ENCODE results near the gene PGLYRP3. TPM values are rescaled to one million over a fixed set of nuclear protein-coding genes. Genes with fewer than 3 reads are reported as not detected.

PGLYRP3 gene
- total and polyA plus RNA-seq, 2 of the 8 experiments (the other 6 are each of a cell fraction or from before 2014, with no cell fraction given) = not detected

DNA sequence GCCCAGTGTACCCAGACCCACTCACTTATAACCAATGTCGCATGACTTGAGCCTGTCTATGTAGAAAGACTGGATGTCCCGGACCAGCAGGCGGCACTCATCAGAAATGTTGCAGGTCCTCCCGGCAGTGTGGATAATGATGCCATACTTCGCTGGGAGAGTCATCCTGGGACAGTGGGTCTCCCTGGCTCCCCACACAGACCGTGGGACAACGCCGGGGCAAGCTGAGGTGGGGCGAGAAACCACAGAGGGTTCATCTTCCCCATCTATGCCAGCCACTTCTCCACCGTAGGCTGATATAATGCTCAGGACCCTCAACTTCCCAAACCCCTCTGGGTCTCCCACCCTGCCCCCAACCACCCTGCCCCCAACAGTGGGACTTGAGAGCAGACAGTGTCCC lies 27.6 kb upstream of the PGLYRP3 start:
- Histone ChIP-seq H3K27me3 (replicated peaks in 1 of 4; ENCODE audit: control insufficient read depth in 3 of 4, extremely low read depth in 1 of 4, insufficient read depth in 3 of 4, low read length in 3 of 4) (peaks cover 0 to 2% (median 0%) of the 10 kb centered on the region in 4 experiments; a peak in 1 of 7 replicates), H3K4ac (replicated peaks; ENCODE audit: insufficient read length, low read depth, low read length) (no peak overlapping the region), H3K4me3 (ENCODE audit: extremely low read depth in 1 of 4, insufficient read depth in 2 of 4, low read depth in 3 of 4, low read length in 4 of 4) (no peak overlapping the region), H2BK12ac (ENCODE audit: low read depth, low read length) (no peak overlapping the region), H2BK5ac (ENCODE audit: low read depth, low read length) (no peak overlapping the region), H4K8ac (ENCODE audit: extremely low read depth, insufficient read depth, low read length) (no peak overlapping the region), H3K27ac (ENCODE audit: low read depth, low read length) (no peak overlapping the region), H2BK15ac (ENCODE audit: low read length) (no peak overlapping the region), H3K4me2 (ENCODE audit: insufficient read depth in 1 of 2, low read depth in 2 of 2, low read length in 2 of 2) (no peak overlapping the region), H4K5ac (ENCODE audit: insufficient read length, low read depth, low read length) (no peak overlapping the region), H3K79me2 (ENCODE audit: control insufficient read depth in 1 of 2, insufficient read depth in 2 of 2, low read length in 2 of 2) (no peaks in the 10 kb centered on the region), H2AFZ (ENCODE audit: low read length) (no peak overlapping the region), H3K9ac (replicated peaks in 1 of 4; ENCODE audit: extremely low read depth in 1 of 4, low read depth in 3 of 4, low read length in 3 of 4) (no peak overlapping the region), H2AK5ac (ENCODE audit: low read depth, low read length) (no peak overlapping the region), H3K36me3 (ENCODE audit: control insufficient read depth in 2 of 4, insufficient read depth in 4 of 4, low read length in 3 of 4) (no peaks in the 10 kb centered on the region), H3K56ac (replicated peaks; ENCODE audit: insufficient read length, low read depth, low read length) (no peak overlapping the region), H2BK20ac (ENCODE audit: low read length) (no peak overlapping the region), H3K9me3 (ENCODE audit: insufficient read depth in 2 of 2, low read depth in 1 of 2, low read length in 1 of 2) (peaks cover 4% of the 10 kb centered on the region in 2 experiments; a peak in 2 of 4 replicates), H3K18ac (ENCODE audit: extremely low read depth, low read length) (no peak overlapping the region), H3K14ac (ENCODE audit: insufficient read length) (no peak overlapping the region), H4K20me1 (replicated peaks in 1 of 2; ENCODE audit: control insufficient read depth in 1 of 2, insufficient read depth in 2 of 2, low read length in 2 of 2) (no peaks in the 10 kb centered on the region), H3K23me2 (ENCODE audit: low read depth, low read length) (no peaks in the 10 kb centered on the region), H3K79me1 (ENCODE audit: low read depth, low read length) (no peaks in the 10 kb centered on the region), H4K91ac (replicated peaks; ENCODE audit: insufficient read length, low read length) (no peak overlapping the region), H3K4me1 (replicated peaks in 1 of 4; ENCODE audit: control insufficient read depth in 3 of 4, insufficient read depth in 4 of 4, low read length in 3 of 4) (no peaks in the 10 kb centered on the region; a peak in 1 of 7 replicates), H2BK120ac (replicated peaks; ENCODE audit: low read depth, low read length) (no peak overlapping the region), H3K23ac (ENCODE audit: insufficient read length) (no peak overlapping the region)
- FAIRE-seq (no peak), DNase-seq (ENCODE audit: low read depth in 1 of 2, low spot score in 2 of 2) (no peak)
- ChIA-PET CTCF (ENCODE audit: partially characterized antibody) (no interaction called here), POLR2A (ENCODE audit: partially characterized antibody) (no interaction called here)
- 93% methylated on average over 10 of the region's 10 CpGs; no CpG with 5 or more reads in 1 of the 2 experiments for WGBS, 2 experiments (ENCODE audit: extremely low coverage in 1 of 2, insufficient coverage in 1 of 2, insufficient read length in 1 of 2, insufficient replicate concordance in 2 of 2, low coverage in 1 of 2, low lambda C conversion rate in 2 of 2, missing lambda C conversion rate in 1 of 2)
- TF ChIP-seq JUN (IDR thresholded peaks at IDR 0.05; ENCODE audit: low read depth, low read length) (no peak), TAF7 (optimal IDR thresholded peaks at IDR 0.05; ENCODE audit: borderline replicate concordance, low read depth, low read length) (no peak), POLR2A (IDR thresholded peaks at IDR 0.05; ENCODE audit: control extremely low read depth in 1 of 2, low read depth in 2 of 2, low read length in 2 of 2) (no peak), RAD21 (IDR thresholded peaks at IDR 0.05 in 1 of 2, conservative IDR thresholded peaks at IDR 0.05 in 1 of 2; ENCODE audit: low read depth in 2 of 2, low read length in 2 of 2) (no peak), CBX8 (IDR thresholded peaks at IDR 0.05; ENCODE audit: borderline replicate concordance, low read depth, low read length) (no peak), SIRT6 (IDR thresholded peaks at IDR 0.05; ENCODE audit: low read length) (no peak), SIX5 (IDR thresholded peaks at IDR 0.05; ENCODE audit: low read depth, low read length) (no peak), HDAC6 (IDR thresholded peaks at IDR 0.05; ENCODE audit: low read depth, low read length) (no peak), CTBP2 (IDR thresholded peaks at IDR 0.05; ENCODE audit: borderline replicate concordance, insufficient read depth, insufficient read length, low read length) (no peak), NRF1 (IDR thresholded peaks at IDR 0.05; ENCODE audit: low read depth, low read length) (no peak), GABPA (IDR thresholded peaks at IDR 0.05; ENCODE audit: borderline replicate concordance, insufficient read depth, low read length) (no peak), RXRA (IDR thresholded peaks at IDR 0.05; ENCODE audit: insufficient read depth, low read depth, low read length) (no peak)
- TF ChIP-seq, protein P1, sequence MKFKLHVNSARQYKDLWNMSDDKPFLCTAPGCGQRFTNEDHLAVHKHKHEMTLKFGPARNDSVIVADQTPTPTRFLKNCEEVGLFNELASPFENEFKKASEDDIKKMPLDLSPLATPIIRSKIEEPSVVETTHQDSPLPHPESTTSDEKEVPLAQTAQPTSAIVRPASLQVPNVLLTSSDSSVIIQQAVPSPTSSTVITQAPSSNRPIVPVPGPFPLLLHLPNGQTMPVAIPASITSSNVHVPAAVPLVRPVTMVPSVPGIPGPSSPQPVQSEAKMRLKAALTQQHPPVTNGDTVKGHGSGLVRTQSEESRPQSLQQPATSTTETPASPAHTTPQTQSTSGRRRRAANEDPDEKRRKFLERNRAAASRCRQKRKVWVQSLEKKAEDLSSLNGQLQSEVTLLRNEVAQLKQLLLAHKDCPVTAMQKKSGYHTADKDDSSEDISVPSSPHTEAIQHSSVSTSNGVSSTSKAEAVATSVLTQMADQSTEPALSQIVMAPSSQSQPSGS (IDR thresholded peaks at IDR 0.05; ENCODE audit: low read length) = no peak

All from H1 (cell line).